ENCODE results near the gene GARS1. TPM values are rescaled to one million over a fixed set of nuclear protein-coding genes. Genes with fewer than 3 reads are reported as not detected.
"Not testable (repeated sequence)": the region's sequence is repeated elsewhere in the genome, so short reads cannot be mapped to it uniquely, and the experiment has no call there.

GARS1 gene
- polyA plus RNA-seq, 3 donors from 2014 or later: 33.1 to 85.6 (median 75.2) TPM

- Mint-ChIP-seq H3K36me3 (peaks cover 32 to 61% (median 33%) of the 10 kb centered on the region in 3 donors), H3K9me3 (no peaks in the 10 kb centered on the region), H3K4me3 (no peak overlapping the region), H3K27me3 (ENCODE audit: low read depth in 3 of 3) (no peaks in the 10 kb centered on the region), H3K4me1 (peaks cover 0 to 14% of the 10 kb centered on the region in 2 donors), H3K27ac (no peak overlapping the region)
- DNase-seq: no peak
Observed at GRCh38 chr7:30617359-30617758, 22.7 kb downstream of the GARS1 start.

- Mint-ChIP-seq H3K27me3 (ENCODE audit: low read depth in 3 of 3) (no peaks in the 10 kb centered on the region), H3K9me3 (no peaks in the 10 kb centered on the region), H3K36me3 (peaks cover 25 to 58% (median 28%) of the 10 kb centered on the region in 3 donors), H3K4me1 (peaks cover 0 to 11% of the 10 kb centered on the region in 2 donors), H3K27ac (no peak overlapping the region), H3K4me3 (no peak overlapping the region)
- no peak for DNase-seq
Observed at GRCh38 chr7:30618080-30618676, 23.5 kb downstream of the GARS1 start.

GRCh38 chr7:30618961-30619360, 24.3 kb downstream of the GARS1 start:
- peaks cover 28 to 57% (median 31%) of the 10 kb centered on the region in 3 donors for H3K36me3 Mint-ChIP-seq
- no peaks in the 10 kb centered on the region for H3K27me3 Mint-ChIP-seq (ENCODE audit: low read depth in 3 of 3)
- no peak overlapping the region for H3K4me3 Mint-ChIP-seq
- no peak for DNase-seq
- H3K27ac Mint-ChIP-seq: peak overlapping the region in 1 of 6 donors; percentile 5
- peaks cover 0 to 3% of the 10 kb centered on the region in 2 donors for H3K4me1 Mint-ChIP-seq
- no peaks in the 10 kb centered on the region for H3K9me3 Mint-ChIP-seq

- Mint-ChIP-seq H3K4me3 (no peak overlapping the region), H3K27me3 (ENCODE audit: low read depth in 3 of 3) (no peaks in the 10 kb centered on the region), H3K9me3 (no peaks in the 10 kb centered on the region), H3K36me3 (peaks cover 26 to 63% (median 44%) of the 10 kb centered on the region in 3 donors), H3K4me1 (no peaks in the 10 kb centered on the region), H3K27ac (peak overlapping the region in 2 of 6 donors; percentile 5 to 7)
- DNase-seq: no peak
Observed at GRCh38 chr7:30625283-30625682, 30.6 kb downstream of the GARS1 start.

DNA sequence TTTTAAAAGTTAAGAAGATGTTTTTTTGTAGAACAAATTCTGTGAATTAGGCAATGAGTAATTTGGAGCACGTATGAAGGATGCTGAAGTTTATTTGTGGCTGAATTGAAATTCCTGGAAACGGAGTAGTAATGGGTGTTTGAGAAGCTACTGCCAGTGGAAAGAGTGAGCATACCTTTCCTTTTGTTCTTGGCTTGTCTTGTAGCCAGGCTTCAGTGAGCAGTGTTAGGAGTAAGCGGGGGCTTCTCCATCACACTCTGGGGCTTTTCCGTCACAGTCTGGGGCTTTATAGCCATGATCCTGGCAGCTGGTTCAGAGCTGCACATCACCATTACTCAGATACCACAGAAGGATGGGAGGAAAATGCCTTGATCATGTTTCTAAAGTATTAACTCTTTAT, 32.3 kb downstream of the GARS1 start:
- no peaks in the 10 kb centered on the region for H3K4me1 Mint-ChIP-seq
- H3K27ac Mint-ChIP-seq: no peak overlapping the region
- H3K9me3 Mint-ChIP-seq: no peaks in the 10 kb centered on the region
- no peak overlapping the region for H3K4me3 Mint-ChIP-seq
- no peak for DNase-seq
- peaks cover 23 to 63% (median 33%) of the 10 kb centered on the region in 3 donors for H3K36me3 Mint-ChIP-seq
- H3K27me3 Mint-ChIP-seq (ENCODE audit: low read depth in 3 of 3): no peaks in the 10 kb centered on the region

DNA sequence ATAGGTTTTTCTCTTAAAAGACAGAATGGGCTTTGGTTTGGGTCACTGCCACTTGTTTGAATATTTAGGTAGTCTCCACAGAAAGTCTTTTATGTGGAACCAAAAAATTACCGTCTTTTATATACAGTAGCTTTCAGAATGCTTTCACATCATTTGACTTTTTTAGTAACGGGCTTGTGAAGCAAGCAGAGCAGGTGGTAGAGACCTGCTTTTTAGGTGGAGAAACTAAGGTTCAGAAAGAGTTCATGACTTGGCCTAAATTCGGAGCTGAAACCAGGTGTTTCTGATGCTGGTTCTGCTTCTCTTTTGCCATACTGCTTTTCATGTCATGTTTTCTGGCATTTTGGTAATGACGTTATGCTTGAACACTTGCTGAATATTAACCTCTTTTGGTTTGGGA, 36.3 kb downstream of the GARS1 start:
- H3K4me3 Mint-ChIP-seq: no peak overlapping the region
- no peaks in the 10 kb centered on the region for H3K9me3 Mint-ChIP-seq
- H3K27me3 Mint-ChIP-seq (ENCODE audit: low read depth in 3 of 3): no peaks in the 10 kb centered on the region
- no peaks in the 10 kb centered on the region for H3K4me1 Mint-ChIP-seq
- peaks cover 16 to 69% (median 26%) of the 10 kb centered on the region in 3 donors for H3K36me3 Mint-ChIP-seq
- no peak overlapping the region for H3K27ac Mint-ChIP-seq
- no peak for DNase-seq

- no peak for DNase-seq
- no peaks in the 10 kb centered on the region for H3K4me1 Mint-ChIP-seq
- no peaks in the 10 kb centered on the region for H3K27me3 Mint-ChIP-seq (ENCODE audit: low read depth in 3 of 3)
- no peaks in the 10 kb centered on the region for H3K9me3 Mint-ChIP-seq
- H3K4me3 Mint-ChIP-seq: no peak overlapping the region
- peaks cover 16 to 58% (median 18%) of the 10 kb centered on the region in 3 donors for H3K36me3 Mint-ChIP-seq
- H3K27ac Mint-ChIP-seq: peak overlapping the region in 1 of 6 donors; percentile 7
Observed at GRCh38 chr7:30633223-30633622, 38.5 kb downstream of the GARS1 start.

DNA sequence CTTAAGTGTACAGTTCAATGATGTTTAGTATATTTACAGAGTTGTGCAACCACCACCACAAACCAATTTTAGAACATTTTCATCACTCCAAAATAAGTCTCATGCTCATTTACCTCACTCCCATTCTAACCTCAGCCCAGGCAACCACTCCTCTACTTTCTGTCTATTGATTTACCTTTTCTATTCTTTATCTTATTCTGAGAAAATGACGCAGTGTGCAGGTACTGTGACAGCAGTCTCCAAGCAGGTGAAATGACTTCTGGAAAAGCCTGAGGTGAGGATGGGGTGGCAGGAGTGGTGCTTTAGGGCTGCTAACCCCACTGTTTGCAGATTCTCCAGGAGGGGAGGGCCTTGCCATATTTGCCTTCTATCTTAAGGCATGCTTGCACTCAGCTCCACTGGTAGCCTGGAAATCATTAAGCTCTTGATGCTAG, 39.5 kb downstream of the GARS1 start:
- no peaks in the 10 kb centered on the region for H3K4me1 Mint-ChIP-seq
- no peak overlapping the region for H3K4me3 Mint-ChIP-seq
- peaks cover 8 to 48% (median 18%) of the 10 kb centered on the region in 3 donors for H3K36me3 Mint-ChIP-seq
- H3K27ac Mint-ChIP-seq: peak overlapping the region in 1 of 6 donors; percentile 26
- H3K27me3 Mint-ChIP-seq (ENCODE audit: low read depth in 3 of 3): no peaks in the 10 kb centered on the region
- H3K9me3 Mint-ChIP-seq: no peaks in the 10 kb centered on the region
- DNase-seq: no peak

- no peak overlapping the region for H3K4me3 Mint-ChIP-seq
- H3K36me3 Mint-ChIP-seq: peaks cover 8 to 44% (median 18%) of the 10 kb centered on the region in 3 donors
- no peak for DNase-seq
- H3K27me3 Mint-ChIP-seq (ENCODE audit: low read depth in 3 of 3): no peaks in the 10 kb centered on the region
- H3K9me3 Mint-ChIP-seq: no peaks in the 10 kb centered on the region
- H3K4me1 Mint-ChIP-seq: no peaks in the 10 kb centered on the region
- H3K27ac Mint-ChIP-seq: no peak overlapping the region
Observed at GRCh38 chr7:30634634-30635201, 40.0 kb downstream of the GARS1 start.

GRCh38 chr7:30635798-30636197, 41.1 kb downstream of the GARS1 start:
- peaks cover 8 to 40% (median 18%) of the 10 kb centered on the region in 3 donors for H3K36me3 Mint-ChIP-seq
- H3K27me3 Mint-ChIP-seq (ENCODE audit: low read depth in 3 of 3): no peaks in the 10 kb centered on the region
- H3K4me1 Mint-ChIP-seq: no peaks in the 10 kb centered on the region
- H3K9me3 Mint-ChIP-seq: no peaks in the 10 kb centered on the region
- no peak overlapping the region for H3K4me3 Mint-ChIP-seq
- no peak overlapping the region for H3K27ac Mint-ChIP-seq
- no peak for DNase-seq

- H3K36me3 Mint-ChIP-seq; H3K9me3 Mint-ChIP-seq; H3K27me3 Mint-ChIP-seq (ENCODE audit: low read depth in 3 of 3); H3K4me1 Mint-ChIP-seq; H3K27ac Mint-ChIP-seq; DNase-seq: not testable (repeated sequence)
- peak overlapping the region in 1 of 5 donors; percentile 41 for H3K4me3 Mint-ChIP-seq
Observed at GRCh38 chr7:30642322-30642721, 47.6 kb downstream of the GARS1 start.

GRCh38 chr7:30642789-30643188, 48.1 kb downstream of the GARS1 start:
- Mint-ChIP-seq H3K27ac (no peak overlapping the region), H3K4me1 (no peaks in the 10 kb centered on the region), H3K4me3 (peak overlapping the region in 1 of 5 donors; percentile 41), H3K36me3 (peaks cover 0 to 9% (median 6%) of the 10 kb centered on the region in 3 donors), H3K9me3 (no peaks in the 10 kb centered on the region), H3K27me3 (ENCODE audit: low read depth in 3 of 3) (no peaks in the 10 kb centered on the region)
- no peak for DNase-seq

DNA sequence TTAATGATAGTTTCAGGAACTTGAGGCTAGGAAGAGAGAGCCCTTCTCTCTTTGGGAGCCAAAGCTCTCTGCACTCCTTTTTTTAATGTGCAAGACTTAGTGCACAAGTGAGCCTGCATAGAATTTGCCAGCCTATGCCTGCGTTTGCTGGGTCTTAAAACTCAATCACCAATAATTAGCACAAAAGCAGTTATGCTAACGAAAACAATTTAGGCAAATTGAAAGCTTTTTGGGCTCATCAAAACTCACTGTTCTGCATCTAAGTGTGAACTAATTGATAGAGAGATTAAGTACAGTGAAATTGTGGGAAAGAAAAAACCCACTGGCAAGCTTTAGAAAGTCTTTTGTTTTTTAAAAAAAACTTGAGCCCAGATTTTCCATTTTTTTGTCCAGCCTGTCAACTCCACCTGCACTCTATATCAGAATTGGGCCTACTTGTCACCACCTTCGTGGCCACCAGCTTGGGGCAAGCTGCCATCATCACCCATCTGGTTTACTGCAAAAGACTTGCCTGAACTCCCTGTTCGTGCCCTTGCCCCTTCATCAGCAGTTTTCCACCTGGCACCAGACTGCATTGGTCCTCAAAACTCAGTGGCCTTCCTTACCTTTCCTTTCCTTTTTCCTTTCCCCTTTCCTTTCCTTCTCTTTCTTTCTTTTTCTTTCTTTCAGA, 49.7 kb downstream of the GARS1 start:
- H3K4me3 Mint-ChIP-seq: no peak overlapping the region
- no peaks in the 10 kb centered on the region for H3K4me1 Mint-ChIP-seq
- H3K36me3 Mint-ChIP-seq: peaks cover 0 to 9% (median 6%) of the 10 kb centered on the region in 3 donors
- peaks cover 0 to under 1% (median 0%) of the 10 kb centered on the region in 3 donors for H3K27me3 Mint-ChIP-seq (ENCODE audit: low read depth in 3 of 3)
- H3K27ac Mint-ChIP-seq: peak overlapping the region in 1 of 6 donors; percentile 49
- no peak for DNase-seq
- H3K9me3 Mint-ChIP-seq: no peaks in the 10 kb centered on the region

DNA sequence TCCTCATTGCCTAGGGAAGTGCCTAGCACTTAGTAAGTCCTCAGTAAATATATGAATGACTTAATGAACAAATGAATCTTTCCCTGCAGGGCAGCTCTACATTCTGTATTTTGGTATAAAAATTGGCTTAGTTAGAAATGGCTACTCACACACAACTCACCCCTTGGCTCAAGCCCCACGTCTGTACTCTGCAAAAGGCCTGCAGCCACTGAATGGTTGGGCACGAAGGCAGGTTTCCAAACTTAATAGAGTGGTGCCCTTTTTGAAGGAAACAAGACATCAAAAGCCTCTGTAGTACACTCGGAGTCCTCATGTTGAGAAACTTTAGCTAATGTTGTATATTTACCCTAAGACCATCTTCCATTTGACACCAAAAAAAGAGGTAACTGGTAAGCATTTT, 51.0 kb downstream of the GARS1 start:
- H3K27ac Mint-ChIP-seq: peak overlapping the region in 1 of 6 donors; percentile 64
- no peaks in the 10 kb centered on the region for H3K9me3 Mint-ChIP-seq
- DNase-seq: no peak
- peaks cover 0 to 9% (median 6%) of the 10 kb centered on the region in 3 donors for H3K36me3 Mint-ChIP-seq
- H3K4me3 Mint-ChIP-seq: no peak overlapping the region
- H3K4me1 Mint-ChIP-seq: no peaks in the 10 kb centered on the region
- H3K27me3 Mint-ChIP-seq (ENCODE audit: low read depth in 3 of 3): peaks cover 0 to 2% (median 0%) of the 10 kb centered on the region in 3 donors

Measured in immature natural killer cell (primary cell).